B cell (primary cell): Measurements from ENCODE around the gene CAMTA1. TPM values are rescaled to one million over a fixed set of nuclear protein-coding genes. Genes with fewer than 3 reads are reported as not detected.

Source experiments
- ATAC-seq: fragments of 200-7000 bp; cut with Tn5 transposase; one replicate; pipeline ENCODE4 v1.10.0; 2021; ENCODE audit warnings: low read depth, mild to moderate bottlenecking, moderate number of reproducible peaks, moderate library complexity
- CTCF ChIA-PET: fragments of 350-600 bp; sonication (Branson Sonifier 250); formaldehyde crosslinking; loops from one replicate; lab custom pipeline; 2021; ENCODE audit warnings: antibody characterized with exemption, inconsistent platforms; lab: Charles Lee
- POLR2A ChIA-PET: fragments of 350-600 bp; sonication (Branson Sonifier 250); formaldehyde crosslinking; loops from one replicate; lab custom pipeline; 2021; ENCODE audit warnings: antibody characterized with exemption; lab: Charles Lee
- DNase-seq: peaks from one replicate; pipeline ENCODE4 v3.0.0; 2013
- H2AFZ ChIP-seq: 2 replicates; pipeline ENCODE4 v1.6.1; 2012; ENCODE audit warnings: mild to moderate bottlenecking, low read depth, low read length; ENCODE audit not compliant: insufficient read depth, poor library complexity, severe bottlenecking
- H3K27ac ChIP-seq, 2 donors: 1 replicate in 1 of 2; 2 replicates in 1 of 2; pipeline ENCODE4 v1.5.1; 2012 to 2013; ENCODE audit warnings: low read length in 2 of 2, mild to moderate bottlenecking in 2 of 2, moderate library complexity in 1 of 2
- H3K27me3 ChIP-seq, 4 experiments: fragments of 200-600 bp in 1 of 4; sonication (generic) in 1 of 4; replicated peaks in 1 of 4; 1 replicate in 2 of 4; 2 replicates in 2 of 4; pipeline versions ENCODE4 v1.6.1 to v1.7.0; 2013 to 2016; ENCODE audit warnings: low read length in 3 of 4, mild to moderate bottlenecking in 2 of 4, mixed read lengths in 1 of 4, moderate library complexity in 1 of 4; ENCODE audit not compliant: insufficient read depth in 4 of 4, control insufficient read depth in 3 of 4; ENCODE audit errors: control extremely low read depth in 1 of 4
- H3K36me3 ChIP-seq, 2 experiments: replicated peaks in 1 of 2; 1 replicate in 1 of 2; 2 replicates in 1 of 2; pipeline versions ENCODE4 v1.6.1 to v1.7.1; 2013; ENCODE audit warnings: low read length in 1 of 2; ENCODE audit not compliant: insufficient read depth in 2 of 2, control insufficient read depth in 1 of 2; ENCODE audit errors: control extremely low read depth in 1 of 2, extremely low read depth in 1 of 2
- H3K4me1 ChIP-seq, 2 donors: fragments of 200-600 bp in 1 of 2; sonication (generic) in 1 of 2; 1 replicate in 1 of 2; 2 replicates in 1 of 2; pipeline versions ENCODE4 v1.5.1 to v1.6.1; 2013 to 2017; ENCODE audit warnings: low read length in 2 of 2; ENCODE audit not compliant: control insufficient read depth in 2 of 2, insufficient read depth in 2 of 2
- H3K4me2 ChIP-seq: replicated peaks from 2 replicates; pipeline ENCODE3; 2012; ENCODE audit warnings: mild to moderate bottlenecking, low read depth, low read length; ENCODE audit not compliant: poor library complexity, severe bottlenecking
- H3K4me3 ChIP-seq, 5 experiments: fragments of 200-600 bp in 1 of 5; sonication (generic) in 1 of 5; 1 replicate in 3 of 5; 2 replicates in 2 of 5; pipeline versions ENCODE4 v1.5.1 to v1.7.0; 2011 to 2016; ENCODE audit warnings: low read length in 4 of 5, mild to moderate bottlenecking in 4 of 5, low read depth in 2 of 5, control low read depth in 1 of 5, moderate library complexity in 1 of 5; ENCODE audit not compliant: insufficient read depth in 1 of 5; ENCODE audit errors: control extremely low read depth in 1 of 5, extremely low read depth in 1 of 5
- H3K79me2 ChIP-seq: fragments of 200-600 bp; sonication (generic); one replicate; pipeline ENCODE4 v1.6.0; 2016; ENCODE audit warnings: low read length; ENCODE audit not compliant: control insufficient read depth, insufficient read depth
- H3K9ac ChIP-seq: fragments of 200-600 bp; sonication (generic); 2 replicates; pipeline ENCODE4 v1.6.1; 2017; ENCODE audit warnings: mild to moderate bottlenecking, low read length, moderate library complexity
- H3K9me3 ChIP-seq, 3 donors: one replicate each; pipeline versions ENCODE4 v1.6.1 to v1.7.1; 2013; ENCODE audit warnings: low read length in 2 of 3; ENCODE audit not compliant: control insufficient read depth in 2 of 3, insufficient read depth in 1 of 3; ENCODE audit errors: control extremely low read depth in 1 of 3
- H4K20me1 ChIP-seq: 2 replicates; pipeline ENCODE4 v1.6.0; 2012; ENCODE audit warnings: mild to moderate bottlenecking, low read length; ENCODE audit not compliant: insufficient read depth, control insufficient read depth, poor library complexity, severe bottlenecking
- H3K27ac Mint-ChIP-seq: one replicate; pipeline ENCODE4 v1.8.0; 2021; ENCODE audit warnings: mixed read lengths
- H3K27me3 Mint-ChIP-seq: one replicate; pipeline ENCODE4 v1.8.0; 2021; ENCODE audit warnings: mixed read lengths
- H3K4me1 Mint-ChIP-seq: one replicate; pipeline ENCODE4 v1.8.0; 2021; ENCODE audit warnings: mixed read lengths
- H3K4me3 Mint-ChIP-seq: one replicate; pipeline ENCODE4 v1.8.0; 2021; ENCODE audit warnings: mixed read lengths
- H3K9me3 Mint-ChIP-seq: one replicate; pipeline ENCODE4 v1.8.0; 2022; ENCODE audit warnings: mixed read lengths; ENCODE audit not compliant: insufficient read depth
- CTCF ChIP-seq: fragments of 200-600 bp; IDR thresholded peaks from one replicate; pipeline ENCODE4 v1.8.0; 2022; ENCODE audit warnings: antibody characterized with exemption, mild to moderate bottlenecking
- EZH2 ChIP-seq: IDR thresholded peaks from 2 replicates; pipeline ENCODE4 v1.6.1; 2012; ENCODE audit warnings: borderline replicate concordance, low read depth, mild to moderate bottlenecking, moderate library complexity, low read length; ENCODE audit not compliant: insufficient read depth, poor library complexity, severe bottlenecking
- WGBS: methylation state at CpG from one replicate; pipeline ENCODE4 v1.1.5; 2013; ENCODE audit warnings: missing lambda C conversion rate; ENCODE audit not compliant: insufficient coverage; 5-methylcytosine and 5-hydroxymethylcytosine counted together
- intact Hi-C: fragments of 100-400 bp; cut with micrococcal nuclease; formaldehyde crosslinking; loops from one replicate; pipeline ENCODE4 v1.10.0; 2022
- polyA plus RNA-seq: library from polyadenylated mRNA; depleted of rRNA; stranded (reverse); fragments of >200 nt; gene quantifications from 2 replicates; pipeline ENCODE4 v1.2.3, GENCODE V29; 2012
- total RNA-seq, 2 donors: library from RNA; stranded (reverse); fragments of 120-200 nt in 1 of 2; gene quantifications; 1 replicate in 1 of 2; 2 replicates in 1 of 2; pipeline versions ENCODE4 v1.2.3 to v1.2.4, GENCODE V29; 2013 to 2022

CAMTA1 gene
- total and polyA plus RNA-seq, 2 donors (not counting 1 experiment from before 2014, with no cell fraction given) = 42.2 to 45.7 TPM

DNA sequence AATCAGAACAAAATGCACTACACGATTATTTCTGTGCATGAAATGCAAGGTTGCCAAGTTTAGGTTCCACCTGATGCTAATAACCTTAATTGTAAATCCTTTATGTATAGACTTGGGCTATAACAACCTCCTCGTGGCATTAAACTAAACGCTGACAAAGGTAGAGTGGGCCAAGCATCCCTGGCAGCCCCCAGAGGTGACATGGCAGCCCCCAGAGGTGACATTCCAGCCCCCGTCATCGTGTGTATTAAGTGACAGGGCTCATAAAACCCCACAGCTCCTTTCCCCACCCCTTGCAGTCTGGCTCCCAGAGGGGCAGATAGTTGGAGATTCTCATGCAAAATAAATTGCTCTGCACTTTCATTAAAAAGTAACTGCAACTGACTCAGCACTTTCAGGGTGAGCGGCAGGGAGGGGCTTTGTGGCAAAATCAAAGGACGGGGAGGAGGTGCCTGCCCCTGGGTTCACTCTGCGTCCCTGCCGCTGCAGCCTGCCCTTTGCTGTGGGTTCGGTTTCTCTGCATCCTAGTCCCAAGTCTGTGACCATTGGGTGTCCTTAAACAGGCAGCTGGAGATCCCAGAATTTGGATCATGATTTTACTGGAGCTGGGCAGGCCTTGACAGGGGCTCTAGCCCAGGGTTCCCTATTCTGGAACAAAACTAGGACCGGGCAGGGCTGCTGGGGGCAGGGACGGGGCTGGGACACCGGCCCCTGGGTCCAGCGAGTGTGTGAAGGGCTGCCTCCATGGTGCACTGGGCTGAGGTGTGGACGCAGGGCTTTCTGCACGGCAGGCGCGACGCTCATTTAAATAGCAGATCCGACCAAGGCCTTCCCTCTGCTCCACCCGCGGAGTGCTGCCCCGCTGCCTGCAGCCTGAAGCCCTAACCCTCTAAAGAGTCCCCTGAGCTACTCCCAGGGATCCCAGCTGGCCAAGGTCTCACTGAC, 751.0 kb downstream of the CAMTA1 start:
- no peak for TF ChIP-seq CTCF
- no peak for TF ChIP-seq EZH2
- H3K27ac Mint-ChIP-seq = no peak overlapping the region
- H3K27ac ChIP-seq = no peak overlapping the region

More for the DNA sequence above, 751.0 kb downstream of the CAMTA1 start:
- DNase-seq (no peak), ATAC-seq (no peak)
- H3K36me3 ChIP-seq = no peaks in the 10 kb centered on the region
- no peak overlapping the region for H3K9ac ChIP-seq
- ChIA-PET POLR2A (no interaction called here), CTCF (no interaction called here)
- WGBS = 70% methylated on average over 18 of the region's 23 CpGs
- H3K4me1 ChIP-seq = no peaks in the 10 kb centered on the region
- H3K9me3 ChIP-seq = no peaks in the 10 kb centered on the region
- no peak overlapping the region for H2AFZ ChIP-seq
- no peaks in the 10 kb centered on the region for H3K27me3 ChIP-seq
- Mint-ChIP-seq H3K9me3 (no peaks in the 10 kb centered on the region), H3K4me1 (no peaks in the 10 kb centered on the region), H3K27me3 (peaks cover 8% of the 10 kb centered on the region), H3K4me3 (no peak overlapping the region)
- no peak overlapping the region for H3K4me2 ChIP-seq
- no peak overlapping the region for H3K4me3 ChIP-seq
- intact Hi-C loops = no loop called here
- H4K20me1 ChIP-seq = no peaks in the 10 kb centered on the region
- no peaks in the 10 kb centered on the region for H3K79me2 ChIP-seq
